Kasumi-1 (cell line): ENCODE measurements around the gene CT45A3.
"Not testable (repeated sequence)": the region's sequence is repeated elsewhere in the genome, so short reads cannot be mapped to it uniquely, and the experiment has no call there.

Source experiments
- DNase-seq, 2 experiments: peaks; one replicate each; lab custom pipeline; 2025; lab: John Stamatoyannopoulos, UW

Gene CT45A3

GRCh38 chrX:135768091-135768490 lies at the start of gene CT45A3:
TSS of gene CT45A3 (minus strand) at chrX:135768191. CDS start at chrX:135764444, 3,747 bp downstream.
- DNase-seq = not testable (repeated sequence)

- not testable (repeated sequence) for DNase-seq
These were observed 34.7 kb upstream of the CT45A3 start, which contains the start of gene CT45A6 for GRCh38 chrX:135802687-135803086. TSS of gene CT45A6 (minus strand) at chrX:135802787. CDS start at chrX:135798993, 3,794 bp downstream.

- not testable (repeated sequence) for DNase-seq
These were observed 17.4 kb upstream of the CT45A3 start, which contains the start of gene CT45A5 for GRCh38 chrX:135785403-135785802. TSS of gene CT45A5 (minus strand) at chrX:135785503. CDS start at chrX:135781729, 3,774 bp downstream.

GRCh38 chrX:135744739-135745138 lies 23.3 kb downstream of the CT45A3 start:
- not testable (repeated sequence) for DNase-seq

- DNase-seq = no peak
These were observed 26.7 kb downstream of the CT45A3 start for GRCh38 chrX:135741192-135741715.

GRCh38 chrX:135740681-135741149 lies 27.3 kb downstream of the CT45A3 start:
- no peak for DNase-seq

- DNase-seq = no peak
These were observed 30.5 kb downstream of the CT45A3 start for GRCh38 chrX:135737366-135738071.

- not testable (repeated sequence) for DNase-seq
These were observed 33.3 kb downstream of the CT45A3 start for GRCh38 chrX:135734666-135735065.

GRCh38 chrX:135713795-135714194 lies 54.2 kb downstream of the CT45A3 start:
- DNase-seq = no peak

GRCh38 chrX:135713183-135713689 lies 54.8 kb downstream of the CT45A3 start, which contains the start of gene CT45A1:
TSS of gene CT45A1 (plus strand) at chrX:135713639. CDS start at chrX:135718941, 5,302 bp downstream.
- DNase-seq = not testable (repeated sequence)
